ENCODE measurements around the gene MEX3B. TPM values are rescaled to one million over a fixed set of nuclear protein-coding genes. Genes with fewer than 3 reads are reported as not detected.

MEX3B gene
- total RNA-seq = 82.0 TPM

DNA sequence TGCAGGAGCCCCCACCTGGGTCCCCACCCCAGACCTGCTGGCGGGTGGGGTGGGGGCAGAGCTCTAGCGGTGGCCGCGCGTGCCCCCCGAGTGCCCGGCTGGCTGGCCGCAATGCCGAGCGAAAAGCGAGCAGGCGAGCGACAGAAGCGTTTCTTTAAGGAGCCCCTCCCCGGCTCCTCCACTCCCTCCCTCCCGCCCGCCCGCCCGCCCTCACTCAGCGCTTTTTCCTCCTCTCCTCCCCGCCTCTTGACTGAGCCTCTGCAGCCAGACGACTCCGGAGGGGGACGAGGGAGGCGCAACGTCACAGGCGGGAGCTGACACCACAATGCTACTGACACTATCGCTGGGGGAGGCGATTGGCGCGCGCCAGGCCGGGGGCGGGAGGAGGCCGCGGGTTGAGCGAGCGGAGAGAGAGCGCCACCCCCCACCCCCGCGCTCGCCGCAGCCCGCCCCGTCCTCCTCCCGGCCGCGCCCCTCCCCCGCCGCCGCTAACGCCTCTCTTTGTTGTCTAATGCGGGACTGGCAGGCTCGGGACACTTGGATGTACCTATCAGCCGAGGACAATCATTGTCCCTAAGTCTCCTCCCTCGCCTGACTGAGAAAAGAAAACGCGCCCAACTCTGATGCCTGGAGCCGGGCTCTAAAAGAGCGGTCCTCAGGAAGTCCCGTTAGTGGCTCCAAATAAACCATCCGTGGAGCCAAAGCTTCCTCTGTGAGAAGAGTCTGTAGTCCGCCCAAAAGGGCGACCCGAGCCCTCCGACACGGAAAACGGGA, at the start of gene MEX3B:
Gene MEX3B (minus strand): TSS at position 127 of the 774 bp plus-strand sequence. CDS start 313 bp downstream, outside the sequence.

Other genes with a start within 250 kb of the MEX3B start
- gene EFL1, start 216.7 kb upstream of the MEX3B start, total RNA-seq = 42.3 TPM
- 11.9 TPM for gene SAXO2, start 216.8 kb upstream of the MEX3B start, total RNA-seq